DOHH2 (cell line): ENCODE results near the gene DSE.

Experiments used
- H3F3A ChIP-seq: fragments of 200-600 bp; sonication (generic), shearing (Covaris generic); 2 replicates; pipeline ENCODE4 v1.6.0; 2016; ENCODE audit warnings: antibody characterized with exemption, mild to moderate bottlenecking; ENCODE audit not compliant: control insufficient read depth, insufficient read depth
- H3K27ac ChIP-seq: fragments of 200-600 bp; sonication (generic); 2 replicates; pipeline ENCODE4 v1.5.1; 2014; ENCODE audit warnings: low read depth, mild to moderate bottlenecking, low read length, moderate library complexity
- H3K27me3 ChIP-seq: fragments of 200-600 bp; sonication (generic); 2 replicates; pipeline ENCODE4 v1.6.1; 2014; ENCODE audit warnings: mild to moderate bottlenecking, low read length, mixed read lengths; ENCODE audit not compliant: control insufficient read depth
- H3K36me3 ChIP-seq: fragments of 200-600 bp; sonication (generic); 2 replicates; pipeline ENCODE4 v1.6.1; 2014; ENCODE audit warnings: mild to moderate bottlenecking, low read length, moderate library complexity, mixed read lengths; ENCODE audit not compliant: control insufficient read depth
- H3K4me1 ChIP-seq: fragments of 200-600 bp; sonication (generic); 2 replicates; pipeline ENCODE4 v1.6.1; 2014; ENCODE audit warnings: mild to moderate bottlenecking, low read length, mixed read lengths; ENCODE audit not compliant: control insufficient read depth
- H3K4me2 ChIP-seq: fragments of 200-600 bp; sonication (generic); 2 replicates; pipeline ENCODE4 v1.6.0; 2014; ENCODE audit warnings: mild to moderate bottlenecking, low read length, moderate library complexity
- H3K4me3 ChIP-seq: fragments of 200-600 bp; sonication (generic); 2 replicates; pipeline ENCODE4 v1.5.1; 2014; ENCODE audit warnings: mild to moderate bottlenecking, low read length, mixed read lengths
- H3K79me2 ChIP-seq: fragments of 200-600 bp; sonication (generic); 2 replicates; pipeline ENCODE4 v1.6.1; 2014; ENCODE audit warnings: mild to moderate bottlenecking, low read length, mixed read lengths; ENCODE audit not compliant: control insufficient read depth
- H3K9me2 ChIP-seq: fragments of 200-600 bp; sonication (generic); replicated peaks from 2 replicates; pipeline ENCODE4 v1.6.1; 2014; ENCODE audit warnings: mild to moderate bottlenecking, low read length, mixed read lengths; ENCODE audit not compliant: control insufficient read depth
- H3K9me3 ChIP-seq: fragments of 200-600 bp; sonication (generic); 2 replicates; pipeline ENCODE4 v1.6.1; 2014; ENCODE audit warnings: antibody characterized with exemption, low read length, mixed read lengths; ENCODE audit not compliant: control insufficient read depth, insufficient read depth
- H4K20me1 ChIP-seq: fragments of 200-600 bp; sonication (generic); 2 replicates; pipeline ENCODE4 v1.6.0; 2014; ENCODE audit warnings: low read depth, mild to moderate bottlenecking, antibody characterized with exemption, low read length, moderate library complexity; ENCODE audit not compliant: control insufficient read depth, insufficient read depth
- EZH2phosphoT487 ChIP-seq: fragments of 200-600 bp; sonication (generic); IDR thresholded peaks from 2 replicates; pipeline ENCODE4 v1.6.1; 2017; ENCODE audit warnings: borderline replicate concordance, mild to moderate bottlenecking, antibody characterized with exemption, low read length, moderate library complexity, mixed read lengths
- TF ChIP-seq, protein P1 (sequence below): fragments of 200-600 bp; sonication (generic); IDR thresholded peaks from one replicate; pipeline ENCODE4 v1.5.1; 2014; ENCODE audit warnings: antibody characterized with exemption, mild to moderate bottlenecking, low read depth, low read length; ENCODE audit not compliant: poor library complexity, severe bottlenecking

Gene DSE

DNA sequence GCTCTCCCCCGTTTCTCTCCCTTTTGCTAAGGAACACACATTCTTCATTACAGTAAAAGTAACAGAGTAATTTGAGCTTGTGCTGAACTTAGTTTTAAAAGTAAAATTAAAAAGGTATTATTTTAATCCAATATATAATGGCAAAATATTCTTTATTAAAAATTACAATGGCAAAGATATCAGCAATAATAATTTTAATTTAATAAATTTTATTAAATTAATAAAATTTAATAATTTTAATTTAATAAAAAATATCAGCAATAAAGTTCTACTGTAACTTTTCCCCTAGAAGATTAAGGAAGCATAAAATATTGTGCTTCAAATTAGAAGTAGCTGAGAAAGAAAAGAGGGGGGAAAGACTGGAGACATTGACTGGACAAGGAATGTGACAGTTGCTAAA, 32.5 kb downstream of the DSE start:
- H3K79me2 ChIP-seq: no peaks in the 10 kb centered on the region
- no peak overlapping the region for H3K4me3 ChIP-seq
- no peaks in the 10 kb centered on the region for H3K9me2 ChIP-seq
- no peaks in the 10 kb centered on the region for H3K4me1 ChIP-seq
- no peak overlapping the region for H3K27ac ChIP-seq
- H3K4me2 ChIP-seq: no peak overlapping the region
- TF ChIP-seq EZH2phosphoT487: no peak
- TF ChIP-seq, protein P1, sequence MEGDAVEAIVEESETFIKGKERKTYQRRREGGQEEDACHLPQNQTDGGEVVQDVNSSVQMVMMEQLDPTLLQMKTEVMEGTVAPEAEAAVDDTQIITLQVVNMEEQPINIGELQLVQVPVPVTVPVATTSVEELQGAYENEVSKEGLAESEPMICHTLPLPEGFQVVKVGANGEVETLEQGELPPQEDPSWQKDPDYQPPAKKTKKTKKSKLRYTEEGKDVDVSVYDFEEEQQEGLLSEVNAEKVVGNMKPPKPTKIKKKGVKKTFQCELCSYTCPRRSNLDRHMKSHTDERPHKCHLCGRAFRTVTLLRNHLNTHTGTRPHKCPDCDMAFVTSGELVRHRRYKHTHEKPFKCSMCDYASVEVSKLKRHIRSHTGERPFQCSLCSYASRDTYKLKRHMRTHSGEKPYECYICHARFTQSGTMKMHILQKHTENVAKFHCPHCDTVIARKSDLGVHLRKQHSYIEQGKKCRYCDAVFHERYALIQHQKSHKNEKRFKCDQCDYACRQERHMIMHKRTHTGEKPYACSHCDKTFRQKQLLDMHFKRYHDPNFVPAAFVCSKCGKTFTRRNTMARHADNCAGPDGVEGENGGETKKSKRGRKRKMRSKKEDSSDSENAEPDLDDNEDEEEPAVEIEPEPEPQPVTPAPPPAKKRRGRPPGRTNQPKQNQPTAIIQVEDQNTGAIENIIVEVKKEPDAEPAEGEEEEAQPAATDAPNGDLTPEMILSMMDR: no peak
- H3F3A ChIP-seq: no peaks in the 10 kb centered on the region
- no peaks in the 10 kb centered on the region for H4K20me1 ChIP-seq
- H3K36me3 ChIP-seq: no peaks in the 10 kb centered on the region
- peaks cover 55% of the 10 kb centered on the region for H3K27me3 ChIP-seq
- H3K9me3 ChIP-seq: no peaks in the 10 kb centered on the region

DNA sequence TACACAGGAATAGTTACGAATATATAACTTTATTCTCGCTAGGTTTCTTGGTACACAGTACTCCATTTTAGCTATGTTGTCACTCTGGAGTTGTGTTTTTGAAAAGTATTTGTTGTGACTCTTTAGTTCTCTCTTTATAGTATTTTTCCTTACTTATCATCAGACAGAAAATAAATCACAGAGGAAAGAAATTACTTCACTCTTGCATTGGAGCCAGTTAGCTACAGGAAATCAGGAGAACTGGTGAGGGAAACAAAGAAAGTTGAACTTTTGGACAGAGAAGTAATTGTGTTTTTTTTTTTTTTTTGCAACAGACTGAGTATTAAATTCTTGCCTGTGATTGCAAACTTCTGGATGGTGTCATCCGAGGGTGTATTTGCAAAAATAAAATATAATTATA, 33.9 kb downstream of the DSE start:
- Histone ChIP-seq H3K27ac (no peak overlapping the region), H3K27me3 (peaks cover 62% of the 10 kb centered on the region), H3K36me3 (no peaks in the 10 kb centered on the region), H4K20me1 (no peaks in the 10 kb centered on the region), H3K4me2 (no peak overlapping the region), H3F3A (no peaks in the 10 kb centered on the region), H3K4me1 (no peaks in the 10 kb centered on the region), H3K4me3 (no peak overlapping the region), H3K9me3 (no peaks in the 10 kb centered on the region), H3K79me2 (no peaks in the 10 kb centered on the region), H3K9me2 (no peaks in the 10 kb centered on the region)
- TF ChIP-seq, protein P1: no peak
- TF ChIP-seq EZH2phosphoT487: no peak

DNA sequence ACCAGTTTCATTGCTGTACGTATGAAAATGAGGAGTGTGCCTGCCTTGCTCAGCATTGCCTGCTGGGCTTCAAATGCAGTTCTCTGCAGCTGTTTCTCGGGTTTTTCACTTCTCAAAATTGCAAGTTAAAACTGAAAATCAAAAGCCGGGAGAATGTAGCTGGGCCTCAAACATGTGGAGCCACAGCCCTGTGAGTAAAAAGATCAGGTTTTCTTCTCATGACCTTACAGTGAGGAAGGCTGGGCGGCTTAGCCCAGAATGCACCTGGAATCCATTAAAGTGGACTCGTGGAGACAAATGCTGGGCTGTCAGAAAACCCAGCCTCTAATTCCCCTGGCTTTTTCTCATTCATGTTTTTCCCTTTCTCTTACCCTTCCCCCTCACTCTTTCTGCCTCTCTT, 34.4 kb downstream of the DSE start:
- H3K9me3 ChIP-seq: no peaks in the 10 kb centered on the region
- peaks cover 62% of the 10 kb centered on the region for H3K27me3 ChIP-seq
- H3F3A ChIP-seq: no peaks in the 10 kb centered on the region
- H3K4me1 ChIP-seq: peaks cover 2% of the 10 kb centered on the region; the same call in 1 of the 2 replicates
- no peak overlapping the region for H3K4me2 ChIP-seq
- no peaks in the 10 kb centered on the region for H3K79me2 ChIP-seq
- H3K4me3 ChIP-seq: no peak overlapping the region
- H3K27ac ChIP-seq: no peak overlapping the region
- H3K36me3 ChIP-seq: no peaks in the 10 kb centered on the region
- H3K9me2 ChIP-seq: no peaks in the 10 kb centered on the region
- no peaks in the 10 kb centered on the region for H4K20me1 ChIP-seq
- TF ChIP-seq EZH2phosphoT487: no peak
- TF ChIP-seq, protein P1: no peak
